A549 (cell line): ENCODE results near the gene VCX3B. TPM values are rescaled to one million over a fixed set of nuclear protein-coding genes. Genes with fewer than 3 reads are reported as not detected.
A peak's percentile ranks its signal among the peaks of the same experiment; 100 is the strongest.

ENCODE experiments used
- ATAC-seq, 2 experiments: fragments of 200-7000 bp in 1 of 2; fragments of >200 bp in 1 of 2; cut with Nextera tagmentation in 1 of 2; cut with Tn5 transposase in 1 of 2; 3 replicates each; pipeline versions ENCODE4 v1.8.0 to v1.9.1; 2018 to 2020; ENCODE audit warnings: mild to moderate bottlenecking in 1 of 2, moderate library complexity in 1 of 2
- CTCF ChIA-PET: fragments of 300-600 bp; sonication (Branson Sonifier 250); formaldehyde crosslinking; extraction: SDS; loops from one replicate; lab custom pipeline; 2021; ENCODE audit warnings: antibody characterized with exemption, inconsistent platforms; lab: Yijun Ruan, JAX
- POLR2A ChIA-PET: fragments of 350-600 bp; formaldehyde crosslinking; extraction: SDS; loops from one replicate; lab custom pipeline; 2021; ENCODE audit warnings: antibody characterized with exemption, inconsistent platforms; lab: Yijun Ruan, JAX
- DNase-seq, 2 experiments: peaks; one replicate each; pipeline versions ENCODE4 v3.0.0 to v3.0.0-alpha.2; 2011 to 2016; ENCODE audit warnings: low read depth in 1 of 2, low spot score in 1 of 2
- FAIRE-seq: peaks from 2 replicates; lab custom pipeline; 2011; peaks lifted over from hg19 to GRCh38; lab: Jason Lieb, UNC
- H3K27ac ChIP-seq, 2 experiments: fragments of >200 bp; sonication (Bioruptor Twin); formaldehyde crosslinking; 3 replicates each; pipeline ENCODE4 v1.5.1; 2016 to 2017
- H3K4me1 ChIP-seq: fragments of >200 bp; sonication (Bioruptor Twin); formaldehyde crosslinking; 3 replicates; pipeline ENCODE4 v1.6.1; 2016
- H3K4me2 ChIP-seq: fragments of >200 bp; sonication (Bioruptor Twin); formaldehyde crosslinking; 3 replicates; pipeline ENCODE4 v1.6.1; 2016
- H3K4me3 ChIP-seq: fragments of >200 bp; sonication (Bioruptor Twin); formaldehyde crosslinking; 3 replicates; pipeline ENCODE4 v1.5.1; 2016
- H3K9me3 ChIP-seq: fragments of >200 bp; sonication (Bioruptor Twin); formaldehyde crosslinking; 3 replicates; pipeline ENCODE4 v1.6.1; 2016
- ATOH8 ChIP-seq: fragments of 250-450 bp; sonication (Bioruptor Pico); IDR thresholded peaks from 2 replicates; pipeline ENCODE4 v1.5.0; 2020; ENCODE audit warnings: low read depth, mild to moderate bottlenecking, moderate library complexity
- BHLHE40 ChIP-seq: IDR thresholded peaks from 2 replicates; pipeline ENCODE4 v1.6.1; 2012; ENCODE audit warnings: low read depth, low read length, inconsistent platforms
- CHD4 ChIP-seq: fragments of 200-600 bp; sonication (generic); IDR thresholded peaks from 2 replicates; pipeline ENCODE4 v1.6.1; 2016; ENCODE audit warnings: antibody characterized with exemption, mild to moderate bottlenecking, borderline replicate concordance
- CTCF ChIP-seq: fragments of >200 bp; sonication (Bioruptor Twin); formaldehyde crosslinking; IDR thresholded peaks from 3 replicates; pipeline ENCODE4 v1.5.1; 2016
- FOSL2 ChIP-seq, 2 experiments: fragments of 450-650 bp in 1 of 2; fragments of >200 bp in 1 of 2; sonication (Bioruptor Twin) in 1 of 2; formaldehyde crosslinking; IDR thresholded peaks; 2 replicates each; pipeline versions ENCODE4 v1.5.0 to v1.6.1; 2016 to 2020; ENCODE audit warnings: mild to moderate bottlenecking in 1 of 2, moderate library complexity in 1 of 2
- FOXS1 ChIP-seq: fragments of 250-450 bp; sonication (Bioruptor Pico); IDR thresholded peaks from 2 replicates; pipeline ENCODE4 v1.5.0; 2020; ENCODE audit warnings: mild to moderate bottlenecking, moderate library complexity
- HES2 ChIP-seq: fragments of >200 bp; sonication (Bioruptor Twin); formaldehyde crosslinking; IDR thresholded peaks from 2 replicates; pipeline ENCODE4 v1.6.1; 2016
- HEYL ChIP-seq: fragments of 250-450 bp; sonication (Bioruptor Pico); IDR thresholded peaks from 2 replicates; pipeline ENCODE4 v1.8.0; 2021; ENCODE audit warnings: mild to moderate bottlenecking, moderate library complexity
- HMGXB4 ChIP-seq: fragments of 250-450 bp; sonication (Bioruptor Pico); IDR thresholded peaks from 2 replicates; pipeline ENCODE4 v1.5.0; 2021; ENCODE audit warnings: mild to moderate bottlenecking, moderate library complexity, borderline replicate concordance
- JUN ChIP-seq, 2 experiments: fragments of >200 bp; sonication (Bioruptor Twin); formaldehyde crosslinking; IDR thresholded peaks; 2 replicates in 1 of 2; 3 replicates in 1 of 2; pipeline ENCODE4 v1.6.1; 2016 to 2017
- JUNB ChIP-seq: fragments of >200 bp; sonication (Bioruptor Twin); formaldehyde crosslinking; IDR thresholded peaks from 2 replicates; pipeline ENCODE4 v1.6.1; 2016
- KDM5A ChIP-seq: fragments of 200-600 bp; sonication (generic); IDR thresholded peaks from 2 replicates; pipeline ENCODE4 v1.6.1; 2016; ENCODE audit warnings: antibody characterized with exemption, mild to moderate bottlenecking
- MAFK ChIP-seq: fragments of 450-650 bp; IDR thresholded peaks from 2 replicates; pipeline ENCODE4 v1.6.1; 2014; ENCODE audit not compliant: partially characterized antibody
- MAX ChIP-seq: IDR thresholded peaks from 2 replicates; pipeline ENCODE4 v1.6.1; 2012
- MYC ChIP-seq: IDR thresholded peaks from 2 replicates; pipeline ENCODE4 v1.6.1; 2012; ENCODE audit warnings: mild to moderate bottlenecking, inconsistent platforms, low read length, improper control_type of control experiment, borderline replicate concordance
- POLR2A ChIP-seq: IDR thresholded peaks from 2 replicates; pipeline ENCODE4 v1.6.1; 2012; ENCODE audit warnings: mild to moderate bottlenecking, low read length
- RCOR1 ChIP-seq: fragments of 150-350 bp; IDR thresholded peaks from 2 replicates; pipeline ENCODE4 v1.6.1; 2014; ENCODE audit warnings: antibody characterized with exemption, low read length, low read depth
- RFX5 ChIP-seq: fragments of 450-650 bp; IDR thresholded peaks from 2 replicates; pipeline ENCODE4 v1.7.1; 2014; ENCODE audit warnings: antibody characterized with exemption, mild to moderate bottlenecking, moderate library complexity
- SMC3 ChIP-seq: fragments of >200 bp; sonication (Bioruptor Twin); formaldehyde crosslinking; IDR thresholded peaks from 3 replicates; pipeline ENCODE4 v1.6.1; 2018; ENCODE audit warnings: inconsistent platforms
- TP53 ChIP-seq: fragments of 250-450 bp; sonication (Bioruptor Pico); IDR thresholded peaks from 2 replicates; pipeline ENCODE4 v1.5.0; 2021; ENCODE audit warnings: mild to moderate bottlenecking, moderate library complexity
- ZFP36 ChIP-seq: fragments of 450-650 bp; IDR thresholded peaks from 2 replicates; pipeline ENCODE4 v1.6.1; 2014; ENCODE audit warnings: borderline replicate concordance; ENCODE audit not compliant: partially characterized antibody
- WGBS: methylation state at CpG from one replicate; pipeline ENCODE4 v1.1.6; 2017; ENCODE audit errors: missing lambda C conversion rate; 5-methylcytosine and 5-hydroxymethylcytosine counted together
- polyA plus RNA-seq, 4 experiments: library from polyadenylated mRNA; depleted of rRNA in 3 of 4; stranded (reverse); fragments of >200 nt; fragmentation: RNase III in 1 of 4; extraction: RNeasy Plus Mini Kit Qiagen cat#74134 plus additional on column Dnase treatment in 1 of 4; gene quantifications; 2 replicates in 3 of 4; 3 replicates in 1 of 4; pipeline ENCODE4 v1.2.3, GENCODE V29; 2011 to 2017

Gene VCX3B
- polyA plus RNA-seq, 2 of the 4 experiments (the other 2 are of a cell fraction) = not detected

- Histone ChIP-seq H3K4me3 (no peak overlapping the region), H3K9me3 (no peaks in the 10 kb centered on the region), H3K27ac (no peak overlapping the region), H3K4me1 (no peaks in the 10 kb centered on the region), H3K4me2 (no peak overlapping the region)
- 30% methylated on average over 3 of the region's 3 CpGs for WGBS
- ATAC-seq = no peak
- no peak for DNase-seq
- no peak for FAIRE-seq
- TF ChIP-seq TP53 (CRISPR knock-in tag) (no peak), CHD4 (no peak), MYC (no peak), ZFP36 (no peak), JUNB (no peak), MAX (no peak), FOSL2 (IDR thresholded peaks at IDR 0.05) (no peak), FOSL2 (CRISPR knock-in tag; IDR thresholded peaks at IDR 0.05) (no peak), MAFK (no peak), HES2 (no peak), CTCF (no peak), BHLHE40 (no peak), JUN (IDR thresholded peaks at IDR 0.05) (no peak), RCOR1 (no peak), POLR2A (no peak)
- ChIA-PET CTCF (no interaction called here), POLR2A (no interaction called here)
These were observed 11.0 kb upstream of the VCX3B start for GRCh38 chrX:8453611-8454010.

GRCh38 chrX:8455557-8455956 lies 9.1 kb upstream of the VCX3B start:
- CTCF ChIA-PET = interaction anchor here (0.7 kb wide), 1 partner anchor 1067 kb away, joined by 3 read pairs; no protein-coding TSS in a partner anchor
- Histone ChIP-seq H3K4me3 (no peak overlapping the region), H3K4me1 (no peaks in the 10 kb centered on the region), H3K4me2 (no peak overlapping the region), H3K9me3 (no peaks in the 10 kb centered on the region), H3K27ac (no peak overlapping the region)
- POLR2A ChIA-PET = no interaction called here
- FAIRE-seq (no peak), ATAC-seq (no peak), DNase-seq (peak in 1 of 2 experiments; percentile 3)
- no peak for TF ChIP-seq KDM5A
- TF ChIP-seq MYC = no peak
- no peak for TF ChIP-seq MAFK
- 3% methylated on average over 4 of the region's 4 CpGs for WGBS

- POLR2A ChIA-PET = no interaction called here
- FAIRE-seq (no peak), ATAC-seq (no peak)
These were observed 2.1 kb upstream of the VCX3B start for GRCh38 chrX:8462488-8462887.

More at GRCh38 chrX:8462488-8462887, 2.1 kb upstream of the VCX3B start:
- H3K4me1 ChIP-seq = no peaks in the 10 kb centered on the region
- CTCF ChIA-PET = no interaction called here
- H3K9me3 ChIP-seq = no peaks in the 10 kb centered on the region
- no peak overlapping the region for H3K27ac ChIP-seq
- DNase-seq = no peak
- no peak overlapping the region for H3K4me3 ChIP-seq
- H3K4me2 ChIP-seq = no peak overlapping the region
- TF ChIP-seq RFX5 (no peak), FOXS1 (CRISPR knock-in tag) (no peak), HMGXB4 (CRISPR knock-in tag) (no peak), SMC3 (no peak), ATOH8 (no peak), MYC (no peak), HEYL (CRISPR knock-in tag) (no peak), JUNB (no peak)
